ENCODE measurements around the gene THRSP.
"Not testable (repeated sequence)": the region's sequence is repeated elsewhere in the genome, so short reads cannot be mapped to it uniquely, and the experiment has no call there.

THRSP gene, protein sequence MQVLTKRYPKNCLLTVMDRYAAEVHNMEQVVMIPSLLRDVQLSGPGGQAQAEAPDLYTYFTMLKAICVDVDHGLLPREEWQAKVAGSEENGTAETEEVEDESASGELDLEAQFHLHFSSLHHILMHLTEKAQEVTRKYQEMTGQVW

DNA sequence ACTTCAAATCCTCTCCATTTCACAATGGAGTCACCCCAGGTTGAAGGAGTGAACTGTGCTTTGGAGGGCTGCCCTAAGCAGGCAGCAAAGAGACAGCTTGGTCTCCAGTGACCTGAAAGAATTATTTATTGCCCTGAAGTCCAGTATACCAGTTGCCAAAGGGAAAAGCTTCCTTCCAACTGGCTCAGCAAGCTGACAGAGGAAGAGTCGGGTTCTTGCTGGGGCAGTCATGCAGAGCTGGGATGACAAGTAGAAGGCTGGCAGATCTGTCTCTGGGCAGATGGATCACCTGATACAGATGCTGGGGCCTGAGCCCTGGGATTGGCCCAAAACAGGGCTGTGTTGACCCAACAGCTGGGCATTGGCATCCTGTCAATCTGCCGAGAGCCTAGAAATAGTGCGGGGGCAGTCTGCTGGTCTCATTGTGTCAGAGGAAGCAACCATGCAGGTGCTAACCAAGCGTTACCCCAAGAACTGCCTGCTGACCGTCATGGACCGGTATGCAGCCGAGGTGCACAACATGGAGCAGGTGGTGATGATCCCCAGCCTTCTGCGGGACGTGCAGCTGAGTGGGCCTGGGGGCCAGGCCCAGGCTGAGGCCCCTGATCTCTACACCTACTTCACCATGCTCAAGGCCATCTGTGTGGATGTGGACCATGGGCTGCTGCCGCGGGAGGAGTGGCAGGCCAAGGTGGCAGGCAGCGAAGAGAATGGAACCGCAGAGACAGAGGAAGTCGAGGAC is at the start of gene THRSP:
THRSP (plus strand) TSS at position 422 of the 742 bp plus-strand sequence; CDS start at position 443, 21 bp downstream.
- no peak for DNase-seq (ENCODE audit: low read depth in 3 of 3)

DNA sequence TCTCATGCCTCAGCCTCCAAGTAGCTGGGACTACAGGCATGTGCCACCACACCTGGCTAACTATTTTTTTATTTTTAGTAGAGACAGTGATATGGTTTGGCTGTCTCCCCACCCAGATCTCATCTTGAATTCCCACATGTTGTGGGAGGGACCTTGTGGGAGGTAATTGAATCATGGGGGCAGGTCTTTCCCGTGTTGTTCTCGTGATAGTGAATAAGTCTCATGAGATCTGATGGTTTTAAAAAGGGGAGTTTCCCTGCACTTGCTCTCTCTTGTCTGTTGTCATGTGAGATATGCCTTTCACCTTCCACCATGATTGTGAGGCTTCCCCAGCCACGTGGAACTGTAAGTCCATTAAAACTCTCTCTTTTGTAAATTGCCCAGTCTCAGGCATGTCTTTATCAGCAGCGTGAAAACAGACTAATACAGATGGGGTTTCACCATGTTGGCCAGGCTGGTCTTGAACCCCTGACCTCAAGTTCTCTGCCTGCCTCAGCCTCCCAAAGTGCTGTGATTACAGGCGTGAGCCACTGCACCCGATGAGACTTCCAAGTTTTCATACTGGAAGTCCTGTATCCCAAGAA is 48.6 kb upstream of the THRSP start:
- not testable (repeated sequence) for DNase-seq (ENCODE audit: low read depth in 3 of 3)

DNA sequence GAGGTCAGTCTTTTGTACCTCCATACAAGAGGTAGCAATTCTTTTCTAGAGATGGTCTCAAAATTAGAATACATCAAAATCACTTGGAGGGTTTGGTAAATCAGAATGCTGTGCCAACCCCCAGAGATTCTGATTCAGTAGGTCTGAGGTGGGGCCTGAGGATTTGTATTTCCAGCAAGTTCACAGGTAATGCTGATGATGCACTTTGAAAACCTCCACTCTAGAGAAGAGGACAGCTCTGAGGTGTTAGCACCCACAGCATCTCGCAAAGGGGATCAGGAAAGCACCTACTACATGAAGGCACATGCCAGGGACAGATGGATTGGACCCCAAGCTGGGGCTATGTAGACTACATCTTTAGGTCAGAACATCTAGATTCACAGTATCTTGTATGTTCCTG is 47.8 kb upstream of the THRSP start:
- DNase-seq (ENCODE audit: low read depth in 3 of 3) = no peak

DNA sequence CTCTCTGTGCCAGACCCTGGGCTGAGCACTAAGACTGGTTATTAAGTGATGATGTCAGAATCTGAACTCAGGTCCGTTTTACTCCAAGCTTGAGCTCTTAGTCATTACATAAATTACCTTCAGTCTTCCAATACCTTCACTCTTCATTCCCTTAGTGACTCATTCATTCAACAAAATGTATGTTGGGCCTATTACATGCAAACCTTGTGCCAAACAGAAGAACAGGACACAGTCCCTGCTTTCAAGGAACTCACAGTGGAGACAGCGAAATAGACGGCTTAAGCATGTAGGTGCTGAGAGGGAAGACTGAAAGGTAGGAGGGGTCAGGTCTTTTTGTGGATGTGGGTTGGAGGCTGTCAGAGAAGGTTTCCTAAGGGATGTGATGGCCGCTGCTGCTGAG is 43.9 kb upstream of the THRSP start:
- DNase-seq (ENCODE audit: low read depth in 3 of 3) = no peak

DNA sequence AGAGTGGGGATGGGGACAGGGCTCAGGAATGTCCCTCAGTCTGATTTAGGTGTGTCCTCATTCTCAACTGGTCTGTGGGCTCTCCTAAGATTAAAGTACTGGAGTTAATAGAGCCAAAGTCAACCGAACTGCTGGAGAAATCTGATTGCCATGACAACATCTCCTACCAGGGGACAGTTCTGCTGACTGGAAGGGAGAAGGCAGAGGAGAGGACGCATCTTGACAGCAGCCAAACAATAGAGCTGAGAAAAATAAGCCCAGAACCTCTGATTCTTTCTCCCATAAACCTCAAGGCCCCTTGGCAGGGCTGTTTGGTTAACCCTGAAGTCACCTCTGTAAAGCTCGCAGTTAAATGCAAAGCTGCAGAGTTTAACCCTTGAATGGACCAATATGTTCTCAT is 43.4 kb upstream of the THRSP start:
- DNase-seq (ENCODE audit: low read depth in 3 of 3) = no peak

GRCh38 chr11:78021611-78022010 is 42.0 kb upstream of the THRSP start:
- DNase-seq (ENCODE audit: low read depth in 3 of 3) = no peak

- no peak for DNase-seq (ENCODE audit: low read depth in 3 of 3)
These were observed 41.0 kb upstream of the THRSP start, which contains the start of gene KCTD14 for GRCh38 chr11:78022397-78023396. KCTD14 (minus strand) TSS chr11:78023276; CDS start chr11:78023249, 27 bp downstream.

- DNase-seq (ENCODE audit: low read depth in 3 of 3) = no peak
These were observed 40.2 kb upstream of the THRSP start for GRCh38 chr11:78023426-78023825.

GRCh38 chr11:78025378-78025777 is 38.3 kb upstream of the THRSP start:
- DNase-seq (ENCODE audit: low read depth in 3 of 3) = no peak

DNA sequence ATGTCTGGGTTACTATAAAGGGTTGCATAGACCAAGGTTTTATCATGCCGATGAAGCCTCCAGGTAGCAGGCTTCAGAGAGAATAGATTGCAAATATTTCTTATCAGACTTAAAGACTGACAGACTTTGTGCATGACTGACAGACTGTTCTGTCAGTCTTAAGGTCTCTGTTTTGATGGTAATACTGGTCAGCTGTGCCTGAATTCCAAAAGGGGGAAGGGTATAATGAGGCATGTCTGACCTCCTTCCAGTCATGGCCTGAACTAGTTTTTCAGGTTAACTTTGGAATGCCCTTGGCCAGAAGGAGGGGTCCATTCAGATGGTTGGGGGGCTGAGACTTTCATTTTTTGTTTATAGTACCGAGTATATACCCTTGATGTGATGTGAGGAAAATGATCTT is 35.9 kb upstream of the THRSP start:
- no peak for DNase-seq (ENCODE audit: low read depth in 3 of 3)

DNA sequence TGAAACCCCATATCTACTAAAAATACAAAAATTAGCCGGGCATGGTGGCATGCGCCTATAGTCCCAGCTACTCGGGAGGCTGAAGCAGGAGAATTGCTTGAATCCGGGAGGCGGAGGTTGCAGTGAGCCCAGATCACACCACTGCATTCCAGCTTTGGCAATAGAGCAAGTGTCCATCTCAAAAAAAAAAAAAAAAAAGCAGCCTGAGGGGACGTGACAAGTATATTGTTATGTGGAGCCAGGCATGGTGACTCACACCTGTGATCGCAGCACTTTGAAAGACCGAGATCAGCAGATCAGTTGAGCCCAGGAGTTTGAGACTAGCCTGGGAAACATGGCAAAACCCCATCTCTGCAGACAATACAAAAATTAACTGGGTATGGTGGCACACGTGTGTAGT is 35.2 kb upstream of the THRSP start:
- DNase-seq (ENCODE audit: low read depth in 3 of 3) = not testable (repeated sequence)

- no peak for DNase-seq (ENCODE audit: low read depth in 3 of 3)
These were observed 33.0 kb upstream of the THRSP start for GRCh38 chr11:78030429-78031325.

- DNase-seq (ENCODE audit: low read depth in 3 of 3) = no peak
These were observed 32.0 kb upstream of the THRSP start for GRCh38 chr11:78031629-78032028.

DNA sequence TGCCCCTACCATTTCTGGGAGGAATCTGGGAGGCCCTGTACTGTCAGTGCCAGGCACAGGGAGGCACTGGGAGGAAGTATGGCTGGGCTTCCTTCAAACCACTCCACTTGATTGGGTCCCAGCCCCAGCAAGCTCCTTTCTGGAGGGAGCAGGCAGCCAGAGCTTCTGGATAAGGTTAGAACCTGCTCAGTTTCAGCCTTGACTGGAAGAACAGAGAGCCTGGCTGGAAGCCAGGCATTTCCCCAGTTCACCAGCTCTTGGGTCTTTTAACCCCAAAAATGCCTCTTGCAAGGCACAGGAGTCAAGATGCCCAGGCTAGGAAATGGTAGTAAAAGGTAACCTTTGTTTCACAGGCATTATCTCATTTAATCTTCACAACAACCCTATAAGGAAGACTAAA is 31.6 kb upstream of the THRSP start:
- DNase-seq (ENCODE audit: low read depth in 3 of 3) = no peak

GRCh38 chr11:78033040-78033439 is 30.6 kb upstream of the THRSP start:
- no peak for DNase-seq (ENCODE audit: low read depth in 3 of 3)

DNA sequence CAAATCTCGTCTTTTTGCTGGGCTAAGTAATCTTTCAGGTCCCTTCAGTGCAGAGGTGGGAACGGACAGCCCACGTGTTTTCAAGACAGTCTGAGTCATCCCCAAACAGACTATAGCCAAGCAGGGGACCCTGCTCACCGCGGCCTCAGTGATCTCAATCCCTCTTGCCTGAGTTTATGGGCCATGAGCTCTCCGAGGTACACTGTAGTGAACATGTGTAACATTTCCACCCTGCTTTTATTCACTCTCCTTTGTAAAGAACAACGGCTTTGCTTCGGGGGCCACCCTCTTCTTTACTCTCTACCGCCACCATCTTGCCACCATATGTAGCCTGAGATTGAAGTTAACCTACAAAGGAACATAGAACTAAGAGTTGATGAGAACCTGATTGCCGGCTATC is 29.0 kb upstream of the THRSP start:
- DNase-seq (ENCODE audit: low read depth in 3 of 3) = no peak

- no peak for DNase-seq (ENCODE audit: low read depth in 3 of 3)
These were observed 27.3 kb upstream of the THRSP start for GRCh38 chr11:78036313-78036712.

- no peak for DNase-seq (ENCODE audit: low read depth in 3 of 3)
These were observed 26.6 kb upstream of the THRSP start for GRCh38 chr11:78037056-78037455.

DNA sequence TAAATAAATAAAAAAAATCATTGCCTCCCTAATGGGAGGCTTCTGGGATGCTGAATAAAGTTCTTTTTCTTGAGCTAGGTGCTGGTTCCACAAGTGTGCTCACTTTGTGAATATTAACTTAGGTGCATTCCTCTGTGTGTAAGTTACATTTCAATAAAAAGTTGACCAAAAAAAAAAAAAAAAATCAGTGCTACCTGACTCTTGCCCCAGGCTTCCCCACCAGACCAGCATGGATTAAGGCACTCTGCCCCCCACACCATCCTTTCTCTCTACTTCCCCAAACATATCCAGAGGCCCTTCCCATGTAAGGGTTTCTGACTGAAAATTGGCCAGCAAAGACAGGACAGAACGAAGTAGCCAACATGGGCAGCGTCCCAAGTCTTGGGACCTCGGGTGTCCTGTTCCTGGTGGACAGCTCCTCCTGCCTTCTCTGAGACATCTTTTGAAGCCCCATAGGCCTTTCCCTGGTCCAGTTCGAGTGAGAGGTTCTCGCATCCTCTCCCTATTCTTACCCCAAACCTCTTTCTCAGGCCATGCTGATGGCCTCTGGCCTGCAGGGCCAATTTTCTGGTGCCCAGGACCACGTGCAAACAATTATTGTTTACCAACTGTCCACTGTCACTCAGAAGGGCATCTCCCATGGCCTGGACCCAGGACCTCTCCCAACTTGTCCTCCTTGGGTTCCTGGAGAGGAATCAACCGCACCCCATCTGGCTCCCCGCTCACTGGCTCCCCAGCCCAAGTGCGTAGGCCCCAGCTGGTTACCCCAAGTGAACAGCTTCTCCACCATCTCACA is 25.6 kb upstream of the THRSP start:
- DNase-seq (ENCODE audit: low read depth in 3 of 3) = no peak

DNA sequence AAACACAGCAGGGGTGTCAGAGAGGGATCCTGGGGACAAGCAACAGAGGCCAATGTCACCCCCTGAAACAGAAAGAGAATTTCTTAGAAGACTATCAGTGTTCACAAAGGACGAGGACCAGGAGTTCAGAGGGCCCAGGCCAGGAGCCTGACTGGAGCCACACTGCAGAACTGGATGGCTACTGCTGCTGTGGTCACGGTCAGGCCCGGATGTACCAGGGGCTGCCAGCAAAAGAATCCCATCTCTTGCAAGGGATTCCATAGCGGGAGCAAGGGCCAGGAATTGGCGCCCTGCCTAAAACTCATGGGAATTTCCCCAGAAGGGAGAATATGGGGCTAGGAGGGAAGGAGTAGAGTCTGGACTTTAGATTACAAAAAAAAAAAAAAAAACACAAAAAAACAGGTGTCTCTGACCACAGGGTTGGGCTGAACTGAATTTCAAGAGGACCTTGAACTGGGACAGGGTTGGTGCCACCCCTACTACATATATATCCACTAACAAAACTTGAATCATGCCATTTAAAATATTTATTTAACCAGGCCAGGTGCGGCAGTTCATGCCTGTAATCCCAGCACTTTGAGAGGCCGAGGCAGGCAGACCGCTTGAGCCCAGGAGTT is 24.9 kb upstream of the THRSP start:
- DNase-seq (ENCODE audit: low read depth in 3 of 3) = no peak
